Activated naive CD8-positive, alpha-beta T cell treated with anti-CD3 and anti-CD28 coated beads for 36 hours (primary cell): ENCODE measurements around the gene GUCY1A2. TPM values are rescaled to one million over a fixed set of nuclear protein-coding genes. Genes with fewer than 3 reads are reported as not detected.
"Not testable (repeated sequence)": the region's sequence is repeated elsewhere in the genome, so short reads cannot be mapped to it uniquely, and the experiment has no call there.

Source experiments
- DNase-seq: peaks from one replicate; pipeline ENCODE4 v3.0.0; 2021
- H3K27ac Mint-ChIP-seq: one replicate; pipeline ENCODE4 v1.8.0; 2022; ENCODE audit warnings: mild to moderate bottlenecking, moderate library complexity, mixed read lengths
- H3K27me3 Mint-ChIP-seq: one replicate; pipeline ENCODE4 v1.8.0; 2022; ENCODE audit warnings: mild to moderate bottlenecking, mixed read lengths
- H3K36me3 Mint-ChIP-seq: one replicate; pipeline ENCODE4 v1.8.0; 2021; ENCODE audit warnings: mild to moderate bottlenecking, mixed read lengths
- H3K4me1 Mint-ChIP-seq: one replicate; pipeline ENCODE4 v1.8.0; 2021; ENCODE audit warnings: mixed read lengths
- H3K4me3 Mint-ChIP-seq: one replicate; pipeline ENCODE4 v1.8.0; 2022; ENCODE audit warnings: mild to moderate bottlenecking, moderate library complexity, mixed read lengths
- H3K9me3 Mint-ChIP-seq: one replicate; pipeline ENCODE4 v1.8.0; 2022; ENCODE audit warnings: mixed read lengths
- total RNA-seq, 2 experiments: library from RNA; stranded (reverse); gene quantifications; one replicate each; pipeline ENCODE4 v1.2.3, GENCODE V29; 2021

GUCY1A2 gene
- total RNA-seq, 2 experiments from 2014 or later, result not detected

DNA sequence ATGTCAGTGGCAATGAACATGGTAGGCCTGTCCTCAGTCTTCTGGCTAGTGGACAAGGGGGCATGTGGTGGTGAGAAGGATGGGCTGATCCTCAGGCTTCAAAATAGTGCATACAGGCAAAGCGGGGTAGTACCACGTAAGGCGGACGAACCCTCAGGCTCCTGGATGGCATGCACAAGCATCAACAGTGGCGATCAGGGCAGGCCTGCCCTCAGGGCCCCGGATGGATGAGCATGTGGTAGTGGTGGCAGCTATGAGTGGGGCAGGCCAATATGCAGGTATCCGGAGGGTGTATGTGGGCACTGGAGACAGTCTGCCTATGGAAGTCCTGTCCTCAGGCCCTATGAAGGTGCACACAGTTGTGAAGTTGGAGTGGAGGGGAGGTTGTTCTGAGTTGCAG is 163.8 kb downstream of the GUCY1A2 start:
- no peak for DNase-seq
- Mint-ChIP-seq H3K4me3 (no peak overlapping the region), H3K27me3 (no peaks in the 10 kb centered on the region), H3K27ac (no peak overlapping the region), H3K36me3 (no peaks in the 10 kb centered on the region), H3K9me3 (peaks cover 14% of the 10 kb centered on the region), H3K4me1 (no peaks in the 10 kb centered on the region)

DNA sequence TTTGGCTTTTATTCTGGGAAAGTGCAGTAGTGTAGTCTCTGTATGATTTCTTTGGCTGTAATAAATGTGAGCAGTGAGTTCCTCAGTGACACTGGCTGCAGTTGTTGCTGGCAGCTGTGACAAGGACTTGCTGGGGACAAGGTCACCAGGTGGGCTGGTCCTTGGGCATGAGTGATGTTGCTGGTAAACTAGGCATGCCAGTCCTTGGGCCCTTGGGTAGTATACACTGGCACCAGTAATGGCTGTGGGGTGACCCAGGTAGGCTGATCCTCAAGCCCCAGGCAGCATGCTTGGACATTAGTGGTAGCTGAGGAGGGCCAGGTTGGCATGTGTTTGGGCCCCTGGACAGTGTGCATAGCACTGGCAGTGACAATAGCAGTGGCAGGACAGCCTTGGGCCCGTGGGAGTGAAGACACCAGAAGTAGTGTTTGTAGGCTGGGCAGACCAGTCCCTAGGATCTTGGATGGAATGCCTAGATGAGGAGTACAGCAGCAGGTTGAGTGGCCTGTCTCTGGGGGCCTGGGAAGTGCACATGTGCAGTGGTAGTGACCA is 164.3 kb downstream of the GUCY1A2 start:
- Mint-ChIP-seq H3K4me3 (no peak overlapping the region), H3K4me1 (no peaks in the 10 kb centered on the region), H3K27me3 (no peaks in the 10 kb centered on the region), H3K27ac (no peak overlapping the region), H3K36me3 (no peaks in the 10 kb centered on the region), H3K9me3 (peaks cover 14% of the 10 kb centered on the region)
- DNase-seq, result no peak

DNA sequence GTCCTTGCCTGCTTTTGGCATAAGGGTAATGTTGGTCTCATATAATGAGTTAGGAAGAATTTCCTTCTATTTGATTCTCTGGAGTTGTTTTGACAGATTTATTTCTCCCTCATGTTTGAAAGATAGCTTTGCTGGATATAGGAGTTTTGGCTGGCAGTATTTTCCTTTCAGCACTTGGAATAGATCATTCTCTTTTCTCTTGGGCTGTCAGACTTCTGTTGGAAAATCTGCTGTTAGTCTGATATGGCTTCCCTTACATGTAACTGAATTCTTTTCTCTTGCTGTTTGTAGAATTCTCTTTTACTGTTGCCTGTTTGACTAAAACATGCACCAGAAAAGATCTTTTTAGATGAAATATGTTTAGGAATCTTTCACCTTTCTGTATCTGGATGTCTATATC is 165.5 kb downstream of the GUCY1A2 start:
- no peak for DNase-seq
- Mint-ChIP-seq H3K9me3 (peaks cover 14% of the 10 kb centered on the region), H3K27me3 (no peaks in the 10 kb centered on the region), H3K36me3 (no peaks in the 10 kb centered on the region), H3K4me3 (no peak overlapping the region), H3K27ac (no peak overlapping the region), H3K4me1 (no peaks in the 10 kb centered on the region)

DNA sequence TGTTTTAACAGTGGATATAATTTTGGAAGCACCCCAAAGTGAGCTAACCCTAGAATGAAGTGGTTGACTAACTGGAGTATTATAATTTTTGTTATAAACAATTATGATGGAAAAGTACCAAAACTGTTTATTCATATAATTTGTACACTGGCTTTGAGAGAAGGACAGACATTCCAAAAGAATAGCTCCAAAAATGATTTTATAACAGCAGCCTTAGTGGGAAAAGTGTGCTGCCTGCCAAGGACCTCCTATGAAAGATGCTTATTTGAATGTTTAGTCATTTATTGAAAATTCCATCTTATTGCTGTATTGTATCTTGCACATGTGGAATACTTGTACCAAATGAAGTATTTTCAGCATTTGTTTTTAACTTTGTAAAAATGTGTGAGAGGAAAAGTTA is 169.8 kb downstream of the GUCY1A2 start:
- H3K4me3 Mint-ChIP-seq, result no peak overlapping the region
- no peaks in the 10 kb centered on the region for H3K4me1 Mint-ChIP-seq
- no peaks in the 10 kb centered on the region for H3K36me3 Mint-ChIP-seq
- H3K27ac Mint-ChIP-seq, result no peak overlapping the region
- DNase-seq, result no peak
- peaks cover 6% of the 10 kb centered on the region for H3K9me3 Mint-ChIP-seq
- no peaks in the 10 kb centered on the region for H3K27me3 Mint-ChIP-seq

DNA sequence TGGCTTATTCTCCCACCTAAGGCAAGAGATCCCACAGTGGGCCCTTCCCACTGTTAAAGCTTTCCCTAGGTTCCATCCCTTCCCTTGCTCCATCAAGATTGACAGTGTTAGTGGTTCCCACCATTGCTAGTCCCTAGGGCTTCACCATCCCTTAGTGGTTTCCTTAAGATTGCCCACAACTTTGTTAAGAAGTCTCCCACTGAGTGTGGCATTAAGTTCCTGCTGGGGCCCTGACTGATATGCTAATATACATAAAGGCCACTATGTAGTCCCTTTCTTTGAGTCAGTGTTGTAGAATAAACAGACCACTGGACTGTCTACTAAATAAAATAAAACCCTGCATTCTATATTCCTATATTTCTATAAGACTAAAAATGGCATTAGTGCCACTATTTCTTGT is 176.1 kb downstream of the GUCY1A2 start:
- Mint-ChIP-seq H3K4me1 (no peaks in the 10 kb centered on the region), H3K9me3 (peaks cover 5% of the 10 kb centered on the region), H3K4me3 (no peak overlapping the region), H3K27me3 (no peaks in the 10 kb centered on the region), H3K36me3 (no peaks in the 10 kb centered on the region), H3K27ac (no peak overlapping the region)
- DNase-seq, result no peak

DNA sequence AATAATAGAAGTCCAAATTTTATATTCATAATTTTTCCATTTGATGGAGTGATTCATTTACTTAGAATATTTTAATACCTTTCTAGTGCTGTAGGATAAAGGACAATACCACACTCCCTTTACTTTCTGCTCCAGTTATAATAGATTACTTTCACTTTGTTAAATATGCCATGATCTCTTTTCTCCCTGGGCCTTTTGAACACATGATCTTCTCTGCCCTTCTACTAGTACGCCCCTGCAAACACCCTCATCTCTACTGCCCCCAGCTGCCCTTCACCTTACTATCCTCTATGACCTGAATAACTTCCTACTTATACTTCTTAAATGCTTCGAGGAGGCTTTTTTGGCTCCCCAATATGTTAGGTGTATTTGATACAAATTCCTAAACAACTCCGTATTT is 177.3 kb downstream of the GUCY1A2 start:
- peaks cover 7% of the 10 kb centered on the region for H3K9me3 Mint-ChIP-seq
- H3K4me1 Mint-ChIP-seq, result no peaks in the 10 kb centered on the region
- no peak overlapping the region for H3K27ac Mint-ChIP-seq
- no peaks in the 10 kb centered on the region for H3K27me3 Mint-ChIP-seq
- no peak for DNase-seq
- no peaks in the 10 kb centered on the region for H3K36me3 Mint-ChIP-seq
- H3K4me3 Mint-ChIP-seq, result no peak overlapping the region

DNA sequence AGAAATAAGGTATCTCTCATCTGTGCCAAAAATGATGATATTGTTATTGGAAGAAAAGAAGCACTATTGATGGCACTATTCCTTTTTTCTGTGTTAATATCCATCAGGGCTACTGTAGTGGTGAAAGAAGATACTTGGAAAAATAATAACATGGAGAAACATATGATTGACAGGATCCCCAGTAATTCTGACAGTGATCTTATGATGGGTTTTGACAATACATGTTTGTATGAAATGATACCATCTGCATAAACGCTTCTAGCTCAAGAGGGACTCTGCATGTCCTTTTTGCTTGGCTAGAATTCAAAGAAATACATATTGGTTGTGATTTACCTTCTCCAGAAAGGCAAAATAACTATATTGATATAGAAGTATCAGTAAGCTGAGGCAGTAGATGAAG is 178.1 kb downstream of the GUCY1A2 start:
- Mint-ChIP-seq H3K36me3 (no peaks in the 10 kb centered on the region), H3K4me1 (no peaks in the 10 kb centered on the region), H3K27ac (no peak overlapping the region), H3K27me3 (no peaks in the 10 kb centered on the region), H3K9me3 (peaks cover 10% of the 10 kb centered on the region), H3K4me3 (no peak overlapping the region)
- no peak for DNase-seq

DNA sequence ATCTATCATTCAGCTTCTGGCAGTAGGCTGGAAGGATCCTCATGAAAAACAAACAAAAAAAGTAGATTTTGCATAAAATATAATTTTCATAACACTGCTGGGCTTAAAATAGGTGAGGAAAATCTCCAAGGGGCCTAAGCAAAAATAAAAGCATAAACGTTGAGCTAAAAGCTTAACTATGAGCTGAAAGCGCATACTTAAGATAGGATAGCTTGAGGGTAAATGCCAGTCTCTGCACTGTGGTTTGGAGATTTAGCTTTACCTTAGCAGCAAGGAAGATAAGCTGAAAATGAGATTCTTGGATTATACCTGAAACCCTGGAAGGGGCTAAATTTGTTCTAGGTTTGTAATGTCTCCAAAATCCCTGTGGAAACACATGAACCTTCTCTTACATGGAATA is 183.7 kb downstream of the GUCY1A2 start:
- Mint-ChIP-seq H3K27ac (no peak overlapping the region), H3K9me3 (peaks cover 12% of the 10 kb centered on the region), H3K4me1 (no peaks in the 10 kb centered on the region), H3K36me3 (no peaks in the 10 kb centered on the region), H3K4me3 (no peak overlapping the region), H3K27me3 (no peaks in the 10 kb centered on the region)
- DNase-seq, result no peak

- Mint-ChIP-seq H3K36me3 (no peaks in the 10 kb centered on the region), H3K27ac (no peak overlapping the region), H3K9me3 (peaks cover 3% of the 10 kb centered on the region), H3K27me3 (no peaks in the 10 kb centered on the region), H3K4me1 (no peaks in the 10 kb centered on the region), H3K4me3 (no peak overlapping the region)
- DNase-seq, result no peak
Measured at GRCh38 chr11:106828976-106829375, 189.3 kb downstream of the GUCY1A2 start.

DNA sequence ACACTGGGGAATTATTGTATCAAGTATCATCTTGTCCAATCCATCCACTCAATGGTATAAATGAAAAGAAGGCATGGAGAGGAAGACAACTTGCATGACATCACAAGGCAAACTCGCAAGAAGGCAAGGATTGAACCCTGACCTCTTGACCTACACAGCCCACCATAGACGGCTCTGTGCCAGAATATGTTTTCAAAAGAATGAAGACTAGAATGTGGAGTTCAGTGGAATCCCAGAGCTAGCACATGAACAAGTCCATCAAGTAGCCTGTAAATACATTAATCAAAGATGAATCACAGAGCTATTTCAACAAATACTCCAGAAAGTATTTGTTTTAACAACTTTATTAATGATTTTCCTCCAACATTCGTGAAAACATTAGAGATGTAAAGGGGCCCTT is 189.7 kb downstream of the GUCY1A2 start:
- Mint-ChIP-seq H3K36me3 (no peaks in the 10 kb centered on the region), H3K27ac (no peak overlapping the region), H3K4me1 (no peaks in the 10 kb centered on the region), H3K27me3 (no peaks in the 10 kb centered on the region), H3K4me3 (no peak overlapping the region), H3K9me3 (peaks cover 3% of the 10 kb centered on the region)
- no peak for DNase-seq

- Mint-ChIP-seq H3K9me3 (peaks cover 3% of the 10 kb centered on the region), H3K27ac (no peak overlapping the region), H3K4me3 (no peak overlapping the region), H3K36me3 (no peaks in the 10 kb centered on the region), H3K4me1 (no peaks in the 10 kb centered on the region), H3K27me3 (no peaks in the 10 kb centered on the region)
- DNase-seq, result no peak
Measured at GRCh38 chr11:106827687-106828086, 190.6 kb downstream of the GUCY1A2 start.

GRCh38 chr11:106826558-106826957 is 191.7 kb downstream of the GUCY1A2 start:
- H3K4me1 Mint-ChIP-seq, H3K36me3 Mint-ChIP-seq, H3K27ac Mint-ChIP-seq, H3K9me3 Mint-ChIP-seq, H3K4me3 Mint-ChIP-seq, H3K27me3 Mint-ChIP-seq, DNase-seq: not testable (repeated sequence)

- no peak for DNase-seq
- H3K27me3 Mint-ChIP-seq, result no peaks in the 10 kb centered on the region
- no peaks in the 10 kb centered on the region for H3K4me1 Mint-ChIP-seq
- H3K27ac Mint-ChIP-seq, result no peak overlapping the region
- H3K9me3 Mint-ChIP-seq, result no peaks in the 10 kb centered on the region
- no peaks in the 10 kb centered on the region for H3K36me3 Mint-ChIP-seq
- H3K4me3 Mint-ChIP-seq, result no peak overlapping the region
Measured at GRCh38 chr11:106821826-106822225, 196.4 kb downstream of the GUCY1A2 start.

DNA sequence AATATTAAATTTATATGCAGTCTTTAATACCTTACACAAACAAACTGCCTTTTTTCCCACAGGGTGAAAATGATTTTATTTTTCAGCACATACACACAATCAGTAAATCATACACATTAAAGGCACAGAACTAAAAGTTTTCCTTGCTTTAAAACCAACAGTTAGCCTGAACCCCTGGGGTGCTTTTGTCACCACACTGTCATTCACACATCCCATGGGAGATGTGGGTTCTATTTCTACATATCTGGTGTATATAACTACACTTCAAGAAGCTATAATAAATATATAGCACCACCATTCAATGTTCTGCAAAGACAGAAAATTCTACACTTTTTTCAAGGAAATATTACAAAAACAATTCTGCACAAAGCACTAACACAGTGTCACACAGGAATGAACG is 197.0 kb downstream of the GUCY1A2 start:
- Mint-ChIP-seq H3K27me3 (no peaks in the 10 kb centered on the region), H3K27ac (no peak overlapping the region), H3K4me1 (no peaks in the 10 kb centered on the region), H3K36me3 (no peaks in the 10 kb centered on the region), H3K4me3 (no peak overlapping the region), H3K9me3 (peaks cover 2% of the 10 kb centered on the region)
- DNase-seq, result no peak

DNA sequence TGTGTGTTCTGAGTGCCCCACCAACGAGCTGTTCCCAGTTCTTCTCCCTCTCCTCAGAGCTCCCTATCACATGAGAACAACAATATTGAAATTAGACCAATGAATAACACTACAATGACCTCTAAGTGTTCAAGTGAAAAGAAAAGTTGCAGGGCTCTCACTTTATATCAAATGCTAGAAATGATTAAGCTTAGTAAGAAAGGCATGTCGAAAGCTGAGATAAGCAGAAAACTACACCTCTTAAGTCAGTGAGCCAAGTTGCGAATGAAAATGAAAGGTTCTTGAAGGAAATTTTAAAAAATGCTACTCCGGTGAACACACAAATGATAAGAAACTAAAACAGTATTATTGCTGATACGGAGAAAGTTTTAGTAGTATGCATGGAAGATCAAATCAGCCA is 199.8 kb downstream of the GUCY1A2 start:
- no peaks in the 10 kb centered on the region for H3K27me3 Mint-ChIP-seq
- peaks cover 6% of the 10 kb centered on the region for H3K9me3 Mint-ChIP-seq
- no peak overlapping the region for H3K27ac Mint-ChIP-seq
- no peaks in the 10 kb centered on the region for H3K4me1 Mint-ChIP-seq
- no peak overlapping the region for H3K4me3 Mint-ChIP-seq
- DNase-seq, result no peak
- no peaks in the 10 kb centered on the region for H3K36me3 Mint-ChIP-seq

DNA sequence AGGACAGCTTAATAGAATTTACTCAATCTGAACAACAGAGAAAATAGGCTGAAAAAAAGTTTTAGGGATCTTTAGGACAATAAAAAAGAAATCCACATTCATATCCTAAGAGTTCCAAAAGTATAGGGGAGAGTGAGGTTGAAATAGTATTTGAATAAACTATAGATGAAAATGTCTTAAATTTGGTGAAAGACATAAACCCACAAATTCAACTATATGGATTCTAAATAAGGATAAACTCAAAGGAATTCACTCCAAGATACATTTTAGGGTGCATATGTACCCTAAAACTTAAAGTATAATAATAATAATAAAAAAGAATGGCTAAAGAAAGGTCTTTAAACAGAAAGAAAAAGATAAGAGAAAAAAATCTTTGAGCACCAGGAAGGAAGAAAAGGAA is 203.1 kb downstream of the GUCY1A2 start:
- no peaks in the 10 kb centered on the region for H3K36me3 Mint-ChIP-seq
- no peak for DNase-seq
- peaks cover 8% of the 10 kb centered on the region for H3K9me3 Mint-ChIP-seq
- H3K4me1 Mint-ChIP-seq, result no peaks in the 10 kb centered on the region
- no peaks in the 10 kb centered on the region for H3K27me3 Mint-ChIP-seq
- H3K27ac Mint-ChIP-seq, result no peak overlapping the region
- no peak overlapping the region for H3K4me3 Mint-ChIP-seq

DNA sequence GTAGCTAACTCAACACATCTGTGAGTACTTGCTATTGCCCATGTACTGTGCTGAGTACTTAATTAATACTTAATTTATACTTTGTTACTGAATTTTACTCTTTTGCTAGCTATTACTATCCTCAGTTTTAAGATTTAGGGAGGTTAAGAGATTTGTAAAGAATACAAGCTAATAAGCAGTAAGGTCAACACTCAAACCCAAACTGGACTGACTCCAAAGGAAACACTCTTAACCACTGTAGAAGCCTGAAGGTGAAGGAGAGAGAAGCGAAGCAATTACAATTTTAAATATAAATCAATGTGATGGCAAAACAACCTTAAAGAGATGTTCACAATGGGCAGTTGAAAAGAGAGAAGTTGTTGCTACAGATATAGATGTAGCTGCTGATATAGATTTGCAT is 204.5 kb downstream of the GUCY1A2 start:
- H3K4me3 Mint-ChIP-seq, result no peak overlapping the region
- peaks cover 8% of the 10 kb centered on the region for H3K9me3 Mint-ChIP-seq
- H3K27me3 Mint-ChIP-seq, result no peaks in the 10 kb centered on the region

More for the DNA sequence above, 204.5 kb downstream of the GUCY1A2 start:
- no peak overlapping the region for H3K27ac Mint-ChIP-seq
- H3K4me1 Mint-ChIP-seq, result no peaks in the 10 kb centered on the region
- DNase-seq, result no peak
- H3K36me3 Mint-ChIP-seq, result no peaks in the 10 kb centered on the region
